Measurements from ENCODE around the gene TEX2. TPM values are rescaled to one million over a fixed set of nuclear protein-coding genes. Genes with fewer than 3 reads are reported as not detected.

TEX2 gene
- total and polyA plus RNA-seq, 2 donors (not counting 1 experiment from before 2014, with no cell fraction given), result 4.0 to 7.6 TPM

GRCh38 chr17:64145751-64146417 is 117.2 kb downstream of the TEX2 start:
- peaks cover 0 to 3% of the 10 kb centered on the region in 2 experiments for H3K36me3 ChIP-seq (replicated peaks in 1 of 2; ENCODE audit: control extremely low read depth in 1 of 2, control insufficient read depth in 1 of 2, extremely low read depth in 1 of 2, insufficient read depth in 2 of 2, low read length in 1 of 2)
- intact Hi-C loops (cut with micrococcal nuclease), result loop anchor here (1.0 to 10.0 kb wide), 9 partner anchors 16 to 405 kb away; partner anchors contain the start of genes CCDC47, CEP95, DDX42 and DDX5
- under 1% methylated on average over 51 of the region's 51 CpGs for WGBS (ENCODE audit: insufficient coverage)
- peaks cover 14% of the 10 kb centered on the region for H3K79me2 ChIP-seq (ENCODE audit: control insufficient read depth, insufficient read depth, low read length)
- H3K4me1 ChIP-seq (ENCODE audit: control insufficient read depth in 2 of 2, insufficient read depth in 2 of 2, low read length in 2 of 2), result peaks cover 14 to 18% of the 10 kb centered on the region in 2 donors
- H3K4me2 ChIP-seq (replicated peaks; ENCODE audit: low read depth, low read length, poor library complexity, severe bottlenecking), result peak overlapping the region; percentile 82
- Mint-ChIP-seq H3K27me3 (no peaks in the 10 kb centered on the region), H3K4me3 (no peak overlapping the region), H3K9me3 (ENCODE audit: insufficient read depth) (no peaks in the 10 kb centered on the region), H3K4me1 (peaks cover 15% of the 10 kb centered on the region), H3K27ac (no peak overlapping the region)
- CTCF ChIA-PET, result interaction anchor here (0.7 to 6.2 kb wide), 16 partner anchors 12 to 258 kb away, joined by 3 to 67 read pairs (median 4); partner anchors contain the start of genes CSHL1 and ERN1
- H2AFZ ChIP-seq (ENCODE audit: insufficient read depth, low read depth, low read length, poor library complexity, severe bottlenecking), result peak overlapping the region; percentile 87
- ATAC-seq (ENCODE audit: low read depth), result peak; percentile 93
- H3K9ac ChIP-seq (ENCODE audit: low read length), result peak overlapping the region; percentile 84
- no peaks in the 10 kb centered on the region for H3K9me3 ChIP-seq (ENCODE audit: control extremely low read depth in 1 of 3, control insufficient read depth in 2 of 3, insufficient read depth in 1 of 3, low read length in 2 of 3)
- DNase-seq, result peak; percentile 98
- H3K27ac ChIP-seq (ENCODE audit: low read length in 2 of 2), result peak overlapping the region; percentile 86 to 88
- POLR2A ChIA-PET, result interaction anchor here (0.6 to 3.0 kb wide), 19 partner anchors 8 to 557 kb away, joined by 3 to 22 read pairs (median 5); partner anchors contain the start of genes CCDC47, CD79B, DDX42 and ERN1
- H3K4me3 ChIP-seq (ENCODE audit: control extremely low read depth in 1 of 5, extremely low read depth in 1 of 5, insufficient read depth in 1 of 5, low read depth in 2 of 5, low read length in 4 of 5), result peak overlapping the region; percentile 77 to 95 (median 92)
- H4K20me1 ChIP-seq (ENCODE audit: control insufficient read depth, insufficient read depth, low read length, poor library complexity, severe bottlenecking), result no peaks in the 10 kb centered on the region
- TF ChIP-seq CTCF (IDR thresholded peaks at IDR 0.05) (no peak), EZH2 (IDR thresholded peaks at IDR 0.05; ENCODE audit: borderline replicate concordance, insufficient read depth, low read depth, low read length, poor library complexity, severe bottlenecking) (no peak)
- no peaks in the 10 kb centered on the region for H3K27me3 ChIP-seq (replicated peaks in 1 of 4; ENCODE audit: control extremely low read depth in 1 of 4, control insufficient read depth in 3 of 4, insufficient read depth in 4 of 4, low read length in 3 of 4)

- Mint-ChIP-seq H3K9me3 (ENCODE audit: insufficient read depth) (no peaks in the 10 kb centered on the region), H3K4me1 (peaks cover 15% of the 10 kb centered on the region)
- WGBS (ENCODE audit: insufficient coverage), result 0% methylated on average over 8 of the region's 15 CpGs
Measured at GRCh38 chr17:64145375-64145750, 117.7 kb downstream of the TEX2 start.

More at GRCh38 chr17:64145375-64145750, 117.7 kb downstream of the TEX2 start:
- no peaks in the 10 kb centered on the region for H3K27me3 Mint-ChIP-seq
- CTCF ChIA-PET, result interaction anchor here (0.7 to 6.2 kb wide), 16 partner anchors 12 to 258 kb away, joined by 3 to 67 read pairs (median 4); partner anchors contain the start of genes CSHL1 and ERN1
- H4K20me1 ChIP-seq (ENCODE audit: control insufficient read depth, insufficient read depth, low read length, poor library complexity, severe bottlenecking), result no peaks in the 10 kb centered on the region
- peaks cover 14% of the 10 kb centered on the region for H3K79me2 ChIP-seq (ENCODE audit: control insufficient read depth, insufficient read depth, low read length)
- intact Hi-C loops (cut with micrococcal nuclease), result loop anchor here (1.0 to 10.0 kb wide), 9 partner anchors 15 to 404 kb away; partner anchors contain the start of genes CCDC47, CEP95, DDX42 and DDX5
- ATAC-seq (ENCODE audit: low read depth) (no peak), DNase-seq (no peak)
- H3K9ac ChIP-seq (ENCODE audit: low read length), result peak overlapping the region; percentile 84
- peak overlapping the region; percentile 77 to 95 (median 92) for H3K4me3 ChIP-seq (ENCODE audit: control extremely low read depth in 1 of 5, extremely low read depth in 1 of 5, insufficient read depth in 1 of 5, low read depth in 2 of 5, low read length in 4 of 5)
- H3K4me1 ChIP-seq (ENCODE audit: control insufficient read depth in 2 of 2, insufficient read depth in 2 of 2, low read length in 2 of 2), result peaks cover 14 to 18% of the 10 kb centered on the region in 2 donors
- H3K27ac ChIP-seq (ENCODE audit: low read length in 2 of 2), result peak overlapping the region; percentile 86 to 88
- peaks cover 0 to 3% of the 10 kb centered on the region in 2 experiments for H3K36me3 ChIP-seq (replicated peaks in 1 of 2; ENCODE audit: control extremely low read depth in 1 of 2, control insufficient read depth in 1 of 2, extremely low read depth in 1 of 2, insufficient read depth in 2 of 2, low read length in 1 of 2)
- POLR2A ChIA-PET, result interaction anchor here (0.6 to 3.0 kb wide), 17 partner anchors 8 to 556 kb away, joined by 4 to 22 read pairs (median 6); partner anchors contain the start of genes CCDC47, DDX42, ERN1 and ICAM2
- TF ChIP-seq CTCF (IDR thresholded peaks at IDR 0.05) (no peak), EZH2 (IDR thresholded peaks at IDR 0.05; ENCODE audit: borderline replicate concordance, insufficient read depth, low read depth, low read length, poor library complexity, severe bottlenecking) (no peak)
- peak overlapping the region; percentile 82 for H3K4me2 ChIP-seq (replicated peaks; ENCODE audit: low read depth, low read length, poor library complexity, severe bottlenecking)
- H3K27me3 ChIP-seq (replicated peaks in 1 of 4; ENCODE audit: control extremely low read depth in 1 of 4, control insufficient read depth in 3 of 4, insufficient read depth in 4 of 4, low read length in 3 of 4), result no peaks in the 10 kb centered on the region
- no peaks in the 10 kb centered on the region for H3K9me3 ChIP-seq (ENCODE audit: control extremely low read depth in 1 of 3, control insufficient read depth in 2 of 3, insufficient read depth in 1 of 3, low read length in 2 of 3)
- peak overlapping the region; percentile 87 for H2AFZ ChIP-seq (ENCODE audit: insufficient read depth, low read depth, low read length, poor library complexity, severe bottlenecking)
- no peak overlapping the region for H3K27ac Mint-ChIP-seq
- H3K4me3 Mint-ChIP-seq, result no peak overlapping the region
